ENCODE results near the gene TXK.

Gene TXK

DNA sequence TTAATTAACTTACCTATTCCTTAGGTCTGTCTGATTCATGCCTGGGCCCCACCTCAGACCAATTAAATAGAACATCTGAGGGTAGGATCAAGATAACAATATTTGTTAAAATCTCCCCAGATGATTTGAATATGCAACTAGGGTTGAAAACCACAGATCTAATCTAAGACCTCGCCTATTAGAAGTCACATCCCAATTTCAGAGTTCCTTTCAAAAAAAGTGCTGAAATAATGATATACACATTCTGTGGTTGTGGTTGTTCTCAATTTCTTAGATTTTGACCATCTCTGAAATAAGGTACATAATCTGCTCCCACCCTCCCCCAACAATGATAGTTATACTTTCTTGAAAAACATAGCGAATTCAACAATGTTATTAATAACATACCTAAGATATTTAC is 89.8 kb downstream of the TXK start:
- DNase-seq (ENCODE audit: low spot score), result no peak
- TF ChIP-seq, protein P1, sequence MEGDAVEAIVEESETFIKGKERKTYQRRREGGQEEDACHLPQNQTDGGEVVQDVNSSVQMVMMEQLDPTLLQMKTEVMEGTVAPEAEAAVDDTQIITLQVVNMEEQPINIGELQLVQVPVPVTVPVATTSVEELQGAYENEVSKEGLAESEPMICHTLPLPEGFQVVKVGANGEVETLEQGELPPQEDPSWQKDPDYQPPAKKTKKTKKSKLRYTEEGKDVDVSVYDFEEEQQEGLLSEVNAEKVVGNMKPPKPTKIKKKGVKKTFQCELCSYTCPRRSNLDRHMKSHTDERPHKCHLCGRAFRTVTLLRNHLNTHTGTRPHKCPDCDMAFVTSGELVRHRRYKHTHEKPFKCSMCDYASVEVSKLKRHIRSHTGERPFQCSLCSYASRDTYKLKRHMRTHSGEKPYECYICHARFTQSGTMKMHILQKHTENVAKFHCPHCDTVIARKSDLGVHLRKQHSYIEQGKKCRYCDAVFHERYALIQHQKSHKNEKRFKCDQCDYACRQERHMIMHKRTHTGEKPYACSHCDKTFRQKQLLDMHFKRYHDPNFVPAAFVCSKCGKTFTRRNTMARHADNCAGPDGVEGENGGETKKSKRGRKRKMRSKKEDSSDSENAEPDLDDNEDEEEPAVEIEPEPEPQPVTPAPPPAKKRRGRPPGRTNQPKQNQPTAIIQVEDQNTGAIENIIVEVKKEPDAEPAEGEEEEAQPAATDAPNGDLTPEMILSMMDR (IDR thresholded peaks at IDR 0.05; ENCODE audit: extremely low read depth, missing control alignments), result no peak

DNA sequence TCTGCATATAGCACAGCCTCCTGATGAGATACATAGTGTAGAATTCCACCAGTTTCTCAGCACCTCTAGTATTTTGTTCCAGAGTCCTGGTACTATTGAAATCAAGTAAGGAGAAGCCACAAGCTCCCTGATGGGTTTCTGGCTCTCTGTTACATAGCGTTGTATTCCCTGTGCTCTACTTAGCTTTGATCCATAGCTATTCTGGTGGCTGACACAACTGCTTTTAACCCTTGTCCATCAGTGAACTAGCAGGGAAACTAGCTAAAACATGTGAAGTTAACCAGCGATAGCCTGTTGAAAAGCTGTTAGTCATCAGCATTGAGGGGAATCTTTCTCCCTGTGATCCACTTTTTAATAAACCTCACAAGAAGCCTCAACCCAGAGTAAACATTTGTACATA is 90.5 kb downstream of the TXK start:
- no peak for DNase-seq (ENCODE audit: low spot score)
- TF ChIP-seq, protein P1 (IDR thresholded peaks at IDR 0.05; ENCODE audit: extremely low read depth, missing control alignments), result no peak

DNA sequence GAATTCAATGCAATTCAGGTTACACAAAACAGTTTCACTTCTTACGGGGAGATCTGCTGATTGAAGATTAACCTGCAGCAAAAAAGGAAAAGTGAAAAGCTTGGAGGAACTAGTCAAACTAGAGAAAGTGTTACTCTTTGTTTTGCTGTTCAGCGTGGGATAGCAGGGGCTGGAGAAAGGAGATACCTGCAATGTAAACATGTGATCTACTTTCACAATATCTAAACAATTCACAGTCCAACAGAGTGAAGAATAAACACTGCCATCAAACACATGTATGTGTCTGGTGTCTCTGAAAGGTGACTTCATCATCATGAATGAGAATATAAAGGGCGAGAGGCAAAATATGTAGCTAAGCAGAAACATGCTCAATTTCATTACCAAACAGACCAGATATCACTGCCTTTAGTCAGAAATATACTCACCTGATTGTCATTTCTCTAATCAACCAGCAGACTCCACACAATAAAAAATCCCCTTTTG is 91.0 kb downstream of the TXK start:
- no peak for DNase-seq (ENCODE audit: low spot score)
- TF ChIP-seq, protein P1 (IDR thresholded peaks at IDR 0.05; ENCODE audit: extremely low read depth, missing control alignments), result no peak

DNA sequence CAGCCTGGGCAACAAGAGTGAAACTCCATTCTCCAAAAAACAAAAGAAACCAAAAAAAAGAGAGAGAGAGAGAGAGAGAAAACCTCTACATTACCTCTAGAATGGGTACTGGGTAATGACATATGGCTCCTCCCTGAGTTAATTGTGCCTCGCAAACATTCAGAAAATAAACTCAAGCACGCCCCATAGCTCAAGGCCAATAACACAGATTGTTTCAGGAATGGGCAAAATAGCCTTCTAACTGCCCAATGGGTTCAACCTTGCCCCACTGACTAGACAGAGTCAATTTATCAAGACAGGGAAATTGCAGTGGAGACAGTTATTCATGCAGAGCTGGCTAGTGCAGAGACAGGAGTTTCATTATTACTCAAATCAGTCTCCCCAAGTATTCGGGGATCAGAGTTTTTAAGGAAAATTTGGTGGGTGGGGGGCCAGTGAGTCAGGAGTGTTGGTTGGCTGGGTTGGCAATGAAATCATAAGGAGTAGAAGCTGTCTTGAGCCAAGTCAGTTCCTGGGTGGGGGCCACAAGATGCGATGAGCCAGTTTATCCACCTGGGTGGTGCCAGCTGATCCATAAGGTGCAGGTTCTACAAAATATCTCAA is 92.4 kb downstream of the TXK start:
- TF ChIP-seq, protein P1 (IDR thresholded peaks at IDR 0.05; ENCODE audit: extremely low read depth, missing control alignments), result no peak
- DNase-seq (ENCODE audit: low spot score), result no peak

DNA sequence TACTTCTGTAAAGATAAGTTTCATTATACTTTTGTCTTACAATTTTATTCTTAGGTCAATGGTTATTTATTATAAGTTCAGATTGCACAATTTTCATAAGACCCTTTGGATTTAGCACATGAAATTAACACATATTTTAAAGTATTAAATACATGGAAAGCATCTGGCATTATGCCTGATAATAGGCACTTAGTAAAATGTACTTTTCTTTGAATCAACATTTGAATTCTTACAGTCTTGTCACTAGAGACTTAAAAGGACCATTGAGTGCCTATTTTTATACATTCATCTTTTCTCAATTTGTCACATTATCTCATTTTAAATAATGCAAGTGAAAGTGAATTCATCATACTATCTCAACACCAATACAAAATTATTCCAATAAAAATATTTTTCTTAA is 94.5 kb downstream of the TXK start:
- TF ChIP-seq, protein P1 (IDR thresholded peaks at IDR 0.05; ENCODE audit: extremely low read depth, missing control alignments), result no peak
- DNase-seq (ENCODE audit: low spot score), result no peak

DNA sequence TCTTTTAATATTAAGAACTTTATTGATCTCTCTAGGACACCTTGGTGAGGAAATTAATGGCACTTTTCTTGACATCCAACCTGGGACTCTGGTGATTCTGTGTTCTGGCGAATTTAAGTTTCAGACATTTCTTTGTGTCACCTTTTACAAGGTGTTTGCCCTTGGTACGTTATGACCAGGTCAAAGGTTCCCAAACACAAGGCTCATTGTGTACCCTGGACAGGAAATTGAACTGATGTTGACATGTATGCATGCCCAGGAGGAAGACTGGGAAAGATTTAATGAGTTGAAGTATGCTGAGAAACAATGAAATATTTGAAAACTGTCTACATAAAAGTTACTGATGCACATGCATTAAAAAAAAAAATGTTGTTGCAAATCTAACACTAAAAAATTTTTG is 95.4 kb downstream of the TXK start:
- no peak for DNase-seq (ENCODE audit: low spot score)
- TF ChIP-seq, protein P1 (IDR thresholded peaks at IDR 0.05; ENCODE audit: extremely low read depth, missing control alignments), result no peak

DNA sequence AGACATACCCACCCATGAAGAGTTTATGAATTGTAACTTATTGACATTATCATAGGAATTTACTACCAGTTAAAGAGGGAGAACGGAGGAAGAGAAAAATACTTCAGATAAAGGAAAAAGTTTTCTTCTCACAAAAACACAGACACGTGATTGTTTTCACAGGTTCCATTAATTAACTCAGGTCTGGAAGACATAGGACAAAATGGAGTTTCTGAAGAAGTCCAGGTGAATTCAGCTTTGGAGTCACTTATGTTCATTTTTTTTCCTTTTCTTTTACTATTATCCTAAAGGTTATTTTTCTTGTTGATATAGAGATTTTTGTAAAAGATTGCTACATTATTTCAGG is 97.0 kb downstream of the TXK start:
- no peak for DNase-seq (ENCODE audit: low spot score)
- TF ChIP-seq, protein P1 (IDR thresholded peaks at IDR 0.05; ENCODE audit: extremely low read depth, missing control alignments), result no peak
